Measurements from ENCODE around the gene SYTL3. TPM values are rescaled to one million over a fixed set of nuclear protein-coding genes. Genes with fewer than 3 reads are reported as not detected.

Gene SYTL3
- total RNA-seq, 1 experiment from 2014 or later: 14.2 TPM

- BruUV-seq (replicated peaks): no TSS peak
- Mint-ChIP-seq H3K9me3 (ENCODE audit: low read depth, unreplicated experiment) (no peaks in the 10 kb centered on the region), H3K36me3 (ENCODE audit: insufficient read depth, unreplicated experiment) (peaks cover 58% of the 10 kb centered on the region), H3K27me3 (ENCODE audit: unreplicated experiment) (no peaks in the 10 kb centered on the region), H3K27ac (ENCODE audit: unreplicated experiment) (no peak overlapping the region), H3K4me1 (ENCODE audit: low read depth, unreplicated experiment) (peaks cover 39% of the 10 kb centered on the region), H3K4me3 (ENCODE audit: low read depth, unreplicated experiment) (no peak overlapping the region)
- intact Hi-C loops (cut with micrococcal nuclease; ENCODE audit: unreplicated experiment): no loop called here
- CTCF ChIA-PET: no interaction called here
- no peak for TF ChIP-seq CTCF (IDR thresholded peaks at IDR 0.05; ENCODE audit: unreplicated experiment)
- DNase-seq: no peak
Observed at GRCh38 chr6:158638324-158638854, 11.5 kb upstream of the SYTL3 start.

GRCh38 chr6:158639056-158639455 lies 10.8 kb upstream of the SYTL3 start:
- Mint-ChIP-seq H3K4me3 (ENCODE audit: low read depth, unreplicated experiment) (no peak overlapping the region), H3K4me1 (ENCODE audit: low read depth, unreplicated experiment) (peaks cover 39% of the 10 kb centered on the region), H3K27me3 (ENCODE audit: unreplicated experiment) (no peaks in the 10 kb centered on the region), H3K36me3 (ENCODE audit: insufficient read depth, unreplicated experiment) (peaks cover 65% of the 10 kb centered on the region), H3K9me3 (ENCODE audit: low read depth, unreplicated experiment) (no peaks in the 10 kb centered on the region), H3K27ac (ENCODE audit: unreplicated experiment) (no peak overlapping the region)
- no peak for TF ChIP-seq CTCF (IDR thresholded peaks at IDR 0.05; ENCODE audit: unreplicated experiment)
- no peak for DNase-seq
- no TSS peak for BruUV-seq (replicated peaks)
- intact Hi-C loops (cut with micrococcal nuclease; ENCODE audit: unreplicated experiment): no loop called here
- CTCF ChIA-PET: no interaction called here

GRCh38 chr6:158640519-158640918 lies 9.3 kb upstream of the SYTL3 start:
- CTCF ChIA-PET: no interaction called here
- H3K4me3 Mint-ChIP-seq (ENCODE audit: low read depth, unreplicated experiment): peak overlapping the region; percentile 5
- H3K27me3 Mint-ChIP-seq (ENCODE audit: unreplicated experiment): no peaks in the 10 kb centered on the region
- peaks cover 68% of the 10 kb centered on the region for H3K36me3 Mint-ChIP-seq (ENCODE audit: insufficient read depth, unreplicated experiment)
- H3K4me1 Mint-ChIP-seq (ENCODE audit: low read depth, unreplicated experiment): peaks cover 43% of the 10 kb centered on the region
- no peak for TF ChIP-seq CTCF (IDR thresholded peaks at IDR 0.05; ENCODE audit: unreplicated experiment)
- no peaks in the 10 kb centered on the region for H3K9me3 Mint-ChIP-seq (ENCODE audit: low read depth, unreplicated experiment)
- no TSS peak for BruUV-seq (replicated peaks)
- intact Hi-C loops (cut with micrococcal nuclease; ENCODE audit: unreplicated experiment): no loop called here
- no peak for DNase-seq
- H3K27ac Mint-ChIP-seq (ENCODE audit: unreplicated experiment): peak overlapping the region; percentile 8

GRCh38 chr6:158642097-158642601 lies 7.7 kb upstream of the SYTL3 start:
- no TSS peak for BruUV-seq (replicated peaks)
- H3K9me3 Mint-ChIP-seq (ENCODE audit: low read depth, unreplicated experiment): no peaks in the 10 kb centered on the region
- H3K4me1 Mint-ChIP-seq (ENCODE audit: low read depth, unreplicated experiment): peaks cover 59% of the 10 kb centered on the region
- intact Hi-C loops (cut with micrococcal nuclease; ENCODE audit: unreplicated experiment): no loop called here
- H3K27ac Mint-ChIP-seq (ENCODE audit: unreplicated experiment): peak overlapping the region; percentile 91
- H3K4me3 Mint-ChIP-seq (ENCODE audit: low read depth, unreplicated experiment): peak overlapping the region; percentile 93
- CTCF ChIA-PET: interaction anchor here (0.6 to 1.5 kb wide), 3 partner anchors 49 to 268 kb away, joined by 3 to 4 read pairs (median 3); no protein-coding TSS in a partner anchor
- peaks cover 57% of the 10 kb centered on the region for H3K36me3 Mint-ChIP-seq (ENCODE audit: insufficient read depth, unreplicated experiment)
- no peak for TF ChIP-seq CTCF (IDR thresholded peaks at IDR 0.05; ENCODE audit: unreplicated experiment)
- no peaks in the 10 kb centered on the region for H3K27me3 Mint-ChIP-seq (ENCODE audit: unreplicated experiment)
- peak; percentile 52 for DNase-seq

Measured in Calu3 (cell line).